ES-I3 (cell line): ENCODE results near the gene ATP5F1D.
A peak's percentile ranks its signal among the peaks of the same experiment; 100 is the strongest.

Source experiments
- H3K36me3 ChIP-seq: 2 replicates; pipeline ENCODE4 v1.6.1; 2013; ENCODE audit warnings: mild to moderate bottlenecking, low read length, control low read depth, moderate library complexity; ENCODE audit not compliant: insufficient read depth
- H3K4me1 ChIP-seq: 2 replicates; pipeline ENCODE4 v1.6.1; 2013; ENCODE audit warnings: mild to moderate bottlenecking, control low read depth, low read length; ENCODE audit not compliant: insufficient read depth
- H3K9ac ChIP-seq: 2 replicates; pipeline ENCODE4 v1.6.1; 2013; ENCODE audit warnings: low read depth, mild to moderate bottlenecking, low read length, moderate library complexity
- H3K9me3 ChIP-seq: 2 replicates; pipeline ENCODE4 v1.6.1; 2013; ENCODE audit warnings: mild to moderate bottlenecking, low read length, moderate library complexity; ENCODE audit not compliant: control insufficient read depth, insufficient read depth

The ATP5F1D gene

GRCh38 chr19:1260749-1261537, 19.4 kb downstream of the ATP5F1D start:
- Histone ChIP-seq H3K36me3 (peaks cover under 1% of the 10 kb centered on the region), H3K4me1 (peaks cover 22% of the 10 kb centered on the region), H3K9me3 (no peaks in the 10 kb centered on the region), H3K9ac (peak overlapping the region; percentile 70)

- H3K4me1 ChIP-seq, result peaks cover 22% of the 10 kb centered on the region
- H3K36me3 ChIP-seq, result no peaks in the 10 kb centered on the region; the same call in none of the 2 replicates
- H3K9me3 ChIP-seq, result no peaks in the 10 kb centered on the region
- H3K9ac ChIP-seq, result peak overlapping the region; percentile 70
These were observed 19.9 kb downstream of the ATP5F1D start for GRCh38 chr19:1261538-1261797.

- Histone ChIP-seq H3K36me3 (no peaks in the 10 kb centered on the region; the same call in 1 of the 2 replicates), H3K9ac (peak overlapping the region; percentile 70), H3K4me1 (peaks cover 22% of the 10 kb centered on the region), H3K9me3 (no peaks in the 10 kb centered on the region)
These were observed 20.5 kb downstream of the ATP5F1D start for GRCh38 chr19:1261798-1262622.

DNA sequence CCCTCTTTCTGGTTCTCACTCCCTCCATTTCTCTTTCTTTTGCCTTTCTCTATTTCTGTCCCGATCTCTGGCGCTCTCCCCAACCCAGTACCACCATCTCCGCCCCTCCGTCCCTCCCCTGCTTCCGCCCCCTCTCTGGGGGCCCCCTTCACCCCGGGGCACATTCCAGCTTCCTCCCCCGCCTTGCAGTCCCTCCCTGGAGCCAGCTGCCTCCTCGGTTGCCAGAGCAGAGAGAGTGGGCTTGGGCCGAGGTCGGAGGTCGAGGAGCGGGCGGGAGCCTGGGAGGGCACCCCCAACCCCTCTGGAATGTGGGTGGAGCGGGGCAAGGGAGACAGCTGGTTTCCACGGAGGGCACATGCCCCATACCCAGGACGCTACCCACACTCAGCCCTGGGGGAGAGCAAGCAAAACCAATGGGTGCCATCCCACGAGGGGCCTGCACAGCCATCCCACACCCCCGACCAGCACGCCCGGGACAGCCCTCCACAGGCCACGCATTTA, 21.1 kb downstream of the ATP5F1D start:
- H3K9ac ChIP-seq, result peak overlapping the region; percentile 70
- peaks cover 22% of the 10 kb centered on the region for H3K4me1 ChIP-seq

GRCh38 chr19:1263188-1263587, 21.6 kb downstream of the ATP5F1D start:
- H3K9ac ChIP-seq, result no peak overlapping the region
- H3K36me3 ChIP-seq, result no peaks in the 10 kb centered on the region; the same call in 1 of the 2 replicates
- peaks cover 22% of the 10 kb centered on the region for H3K4me1 ChIP-seq
- H3K9me3 ChIP-seq, result no peaks in the 10 kb centered on the region

More for the DNA sequence above, 21.1 kb downstream of the ATP5F1D start:
- Histone ChIP-seq H3K9me3 (no peaks in the 10 kb centered on the region), H3K36me3 (no peaks in the 10 kb centered on the region; the same call in 1 of the 2 replicates)

DNA sequence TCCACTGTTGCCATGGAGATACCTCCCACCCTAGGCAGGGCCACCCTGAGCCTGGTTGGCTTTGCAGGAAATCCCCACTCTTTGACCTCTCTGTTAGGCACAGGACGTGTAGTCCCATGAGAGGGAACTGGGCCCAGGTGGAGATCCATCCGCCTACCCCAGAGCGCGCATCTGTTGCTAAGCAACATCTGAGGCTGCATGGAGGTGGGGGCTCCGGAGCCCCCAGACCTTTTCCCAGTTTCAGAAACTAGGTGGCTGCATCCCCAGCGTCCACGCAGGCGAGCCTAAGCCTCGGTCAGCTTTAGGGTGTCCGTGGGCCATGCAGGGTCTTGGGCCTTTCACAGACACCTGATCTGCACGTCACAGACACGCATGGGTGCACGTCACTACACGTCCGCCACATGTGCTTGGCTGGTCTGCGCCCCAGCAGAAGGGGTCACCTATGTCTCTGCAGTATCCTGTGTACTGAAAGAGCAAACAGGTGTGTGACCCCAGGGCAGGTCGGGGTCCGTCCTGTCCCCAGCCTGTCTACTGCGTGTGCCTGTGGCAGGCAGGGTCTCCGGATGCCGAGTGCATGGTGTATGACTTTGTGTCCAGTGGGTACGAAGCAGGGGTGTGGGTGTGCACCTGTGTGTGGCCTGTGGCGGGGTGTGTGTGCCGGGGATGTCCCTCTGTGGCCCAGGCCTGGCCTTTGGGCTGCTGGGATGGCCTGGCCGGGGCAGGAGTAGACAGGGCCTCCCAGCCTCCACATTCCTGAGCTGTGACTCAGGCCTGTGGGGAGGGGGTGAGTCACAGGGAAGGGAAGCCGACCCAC, 23.5 kb downstream of the ATP5F1D start:
- Histone ChIP-seq H3K4me1 (peaks cover 20% of the 10 kb centered on the region), H3K9me3 (no peaks in the 10 kb centered on the region), H3K36me3 (no peaks in the 10 kb centered on the region; the same call in 1 of the 2 replicates), H3K9ac (peak overlapping the region; percentile 7; the same call in 1 of the 2 replicates)

DNA sequence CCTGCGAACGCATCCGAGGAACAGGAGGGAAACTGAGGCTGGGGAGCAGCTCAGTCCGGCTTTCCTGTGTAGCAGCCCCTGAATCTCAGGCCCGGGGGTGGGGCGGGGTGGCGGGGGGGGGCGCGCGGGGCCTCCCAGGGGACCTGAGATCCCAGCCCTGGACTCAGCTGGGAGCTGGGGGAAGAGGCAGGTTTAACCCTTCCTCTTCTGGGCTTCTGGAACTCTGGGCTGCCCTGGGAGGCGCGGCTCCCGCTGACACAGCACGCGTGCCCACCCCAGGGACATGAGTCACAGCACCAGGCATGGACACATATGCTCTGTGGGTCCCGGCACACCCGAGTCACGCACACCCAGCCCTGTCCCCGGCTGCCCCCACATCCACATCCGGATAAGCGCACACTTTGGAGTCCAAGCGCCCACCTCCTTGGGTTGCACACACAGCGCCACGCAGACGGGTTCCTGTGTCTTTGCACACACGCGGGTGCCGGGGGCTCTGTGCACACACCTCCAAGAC, 24.1 kb downstream of the ATP5F1D start:
- H3K4me1 ChIP-seq, result peaks cover 19% of the 10 kb centered on the region

GRCh38 chr19:1266129-1266915, 24.8 kb downstream of the ATP5F1D start:
- Histone ChIP-seq H3K9ac (peak overlapping the region; percentile 61), H3K4me1 (peaks cover 19% of the 10 kb centered on the region), H3K36me3 (peaks cover 9% of the 10 kb centered on the region), H3K9me3 (no peaks in the 10 kb centered on the region)

More for the DNA sequence above, 24.1 kb downstream of the ATP5F1D start:
- H3K9me3 ChIP-seq, result no peaks in the 10 kb centered on the region
- peak overlapping the region; percentile 50 for H3K9ac ChIP-seq
- H3K36me3 ChIP-seq, result peaks cover 3% of the 10 kb centered on the region

- H3K9me3 ChIP-seq, result no peaks in the 10 kb centered on the region
- peak overlapping the region; percentile 61 for H3K9ac ChIP-seq
- H3K4me1 ChIP-seq, result peaks cover 19% of the 10 kb centered on the region
- peaks cover 13% of the 10 kb centered on the region for H3K36me3 ChIP-seq
These were observed 25.4 kb downstream of the ATP5F1D start for GRCh38 chr19:1266916-1267476.

GRCh38 chr19:1267477-1268225, 26.1 kb downstream of the ATP5F1D start:
- H3K36me3 ChIP-seq, result peaks cover 19% of the 10 kb centered on the region
- H3K9ac ChIP-seq, result peak overlapping the region; percentile 61; the same call in 1 of the 2 replicates
- H3K4me1 ChIP-seq, result peaks cover 19% of the 10 kb centered on the region
- H3K9me3 ChIP-seq, result no peaks in the 10 kb centered on the region

DNA sequence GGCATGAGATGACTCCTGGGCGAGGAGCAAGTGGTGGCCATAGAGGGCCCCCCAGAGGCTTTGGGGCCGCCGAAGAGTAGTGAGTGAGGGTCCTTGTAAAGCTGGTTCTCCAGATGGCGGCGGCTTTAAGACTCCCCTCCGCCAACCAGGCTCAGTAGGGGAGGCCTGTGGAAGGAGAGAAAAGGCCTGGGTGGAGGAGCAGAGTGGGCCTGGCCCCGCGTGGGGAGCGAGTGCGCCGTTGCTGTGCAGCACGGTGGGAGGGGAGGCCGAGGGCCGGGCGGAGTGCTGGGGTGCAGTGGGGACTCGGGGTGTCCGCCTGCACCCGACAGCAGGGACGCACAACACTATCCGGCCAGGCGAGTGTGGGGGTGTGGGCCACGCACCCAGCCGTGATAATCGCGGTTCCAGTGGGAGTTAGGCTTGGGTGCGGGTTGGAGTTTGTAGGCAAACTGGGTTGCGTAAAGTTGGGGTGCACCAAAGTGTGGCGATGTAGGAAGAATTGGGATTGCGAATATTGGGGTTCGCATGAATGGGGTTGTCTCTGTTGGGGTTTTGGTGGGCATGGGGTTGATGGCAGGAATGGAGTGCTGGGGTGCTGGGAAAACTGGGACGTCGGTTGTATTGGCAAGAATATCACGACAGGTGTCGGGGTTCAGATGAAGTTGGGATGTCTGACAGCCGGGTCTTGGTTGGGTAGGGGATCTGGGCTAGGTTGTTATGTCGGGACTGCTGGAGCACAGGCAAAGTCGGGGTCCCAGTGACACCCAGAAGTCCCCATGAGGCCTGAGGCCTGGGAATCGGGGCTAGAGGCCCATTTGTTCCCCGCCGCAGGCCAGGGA, 26.9 kb downstream of the ATP5F1D start:
- Histone ChIP-seq H3K4me1 (peaks cover 13% of the 10 kb centered on the region), H3K36me3 (peaks cover 24% of the 10 kb centered on the region), H3K9me3 (no peaks in the 10 kb centered on the region), H3K9ac (peak overlapping the region; percentile 61; the same call in 1 of the 2 replicates)

DNA sequence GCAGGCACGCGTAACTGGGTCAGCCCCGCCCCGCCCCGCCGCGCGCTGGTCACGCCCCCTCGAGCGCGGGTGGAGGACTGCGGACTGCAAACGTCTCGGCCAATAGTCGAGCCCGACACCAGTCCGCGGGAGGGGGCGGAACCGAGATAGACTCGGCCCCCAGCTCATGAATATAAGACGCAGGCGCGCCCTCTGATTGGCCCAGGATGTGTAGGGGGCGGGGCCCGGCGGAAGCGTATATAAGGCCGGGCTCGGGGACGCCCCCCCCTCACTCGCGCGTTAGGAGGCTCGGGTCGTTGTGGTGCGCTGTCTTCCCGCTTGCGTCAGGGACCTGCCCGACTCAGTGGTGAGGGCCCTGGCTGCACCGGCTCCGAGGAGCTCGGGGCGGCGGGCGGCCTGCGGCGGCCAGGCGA, 27.5 kb downstream of the ATP5F1D start, which contains the start of gene CIRBP:
Gene CIRBP, plus strand, starts transcription at position 268 of the 413 bp plus-strand sequence. CDS start 1,602 bp downstream, outside the sequence.
- Histone ChIP-seq H3K9me3 (no peaks in the 10 kb centered on the region), H3K36me3 (peaks cover 24% of the 10 kb centered on the region), H3K4me1 (peaks cover 13% of the 10 kb centered on the region), H3K9ac (peak within 1 kb of the TSS; percentile 100)
